HG03558 (cell line): Measurements from ENCODE around the gene GNAQ.

Experiments
- ATAC-seq: cut with Tn5 transposase; IDR thresholded peaks from one replicate; pipeline ENCODE4 v1.9.1; 2021; ENCODE audit warnings: moderate number of reproducible peaks; ENCODE audit not compliant: unreplicated experiment; ENCODE audit errors: extremely low read depth

GNAQ gene

GRCh38 chr9:77980622-77981021 is 51.0 kb downstream of the GNAQ start:
- no peak for ATAC-seq

GRCh38 chr9:77978086-77978781 is 53.4 kb downstream of the GNAQ start:
- no peak for ATAC-seq

GRCh38 chr9:77977210-77977611 is 54.4 kb downstream of the GNAQ start:
- ATAC-seq = no peak

- ATAC-seq = no peak
These were observed 55.8 kb downstream of the GNAQ start for GRCh38 chr9:77975806-77976205.

GRCh38 chr9:77975036-77975435 is 56.6 kb downstream of the GNAQ start:
- no peak for ATAC-seq

- ATAC-seq = no peak
These were observed 57.2 kb downstream of the GNAQ start for GRCh38 chr9:77974434-77974833.

- ATAC-seq = no peak
These were observed 62.5 kb downstream of the GNAQ start for GRCh38 chr9:77969083-77969482.

- no peak for ATAC-seq
These were observed 63.1 kb downstream of the GNAQ start for GRCh38 chr9:77968506-77968905.

GRCh38 chr9:77966718-77967117 is 64.9 kb downstream of the GNAQ start:
- ATAC-seq = no peak

- no peak for ATAC-seq
These were observed 66.0 kb downstream of the GNAQ start for GRCh38 chr9:77965445-77966123.

- ATAC-seq = no peak
These were observed 67.4 kb downstream of the GNAQ start for GRCh38 chr9:77964258-77964657.

GRCh38 chr9:77961541-77961940 is 70.1 kb downstream of the GNAQ start:
- ATAC-seq = no peak

- no peak for ATAC-seq
These were observed 71.1 kb downstream of the GNAQ start for GRCh38 chr9:77960356-77961153.

GRCh38 chr9:77959803-77960202 is 71.8 kb downstream of the GNAQ start:
- ATAC-seq = no peak

GRCh38 chr9:77957652-77958051 is 74.0 kb downstream of the GNAQ start:
- no peak for ATAC-seq

- no peak for ATAC-seq
These were observed 75.1 kb downstream of the GNAQ start for GRCh38 chr9:77956555-77956954.

GRCh38 chr9:77954666-77955015 is 77.0 kb downstream of the GNAQ start:
- ATAC-seq = no peak

- ATAC-seq = no peak
These were observed 77.5 kb downstream of the GNAQ start for GRCh38 chr9:77954013-77954665.

GRCh38 chr9:77953590-77953989 is 78.0 kb downstream of the GNAQ start:
- no peak for ATAC-seq

GRCh38 chr9:77952635-77953328 is 78.8 kb downstream of the GNAQ start:
- no peak for ATAC-seq
